KMS-11 (cell line): Measurements from ENCODE around the gene GYS1.
"Not testable (repeated sequence)": the region's sequence is repeated elsewhere in the genome, so short reads cannot be mapped to it uniquely, and the experiment has no call there.

Source experiments
- H2AFZ ChIP-seq: fragments of 200-600 bp; sonication (generic); 2 replicates; pipeline ENCODE4 v1.6.1; 2016; ENCODE audit warnings: antibody characterized with exemption, mixed run types, low read depth
- H3K27ac ChIP-seq: fragments of 200-600 bp; sonication (generic); 2 replicates; pipeline ENCODE4 v1.6.1; 2016; ENCODE audit warnings: mild to moderate bottlenecking, mixed run types
- H3K27me3 ChIP-seq: fragments of 200-600 bp; sonication (generic); 2 replicates; pipeline ENCODE4 v1.6.1; 2017; ENCODE audit warnings: mild to moderate bottlenecking, low read depth, mixed run types, moderate library complexity; ENCODE audit not compliant: insufficient read depth
- H3K36me3 ChIP-seq: fragments of 200-600 bp; sonication (generic); 2 replicates; pipeline ENCODE4 v1.6.1; 2017; ENCODE audit warnings: mild to moderate bottlenecking, mixed run types; ENCODE audit not compliant: insufficient read depth
- H3K4me1 ChIP-seq: fragments of 200-600 bp; sonication (generic); 2 replicates; pipeline ENCODE4 v1.6.1; 2016; ENCODE audit warnings: mild to moderate bottlenecking, low read depth, mixed run types; ENCODE audit not compliant: poor library complexity, severe bottlenecking
- H3K4me2 ChIP-seq: fragments of 200-600 bp; sonication (generic); 2 replicates; pipeline ENCODE4 v1.7.0; 2016; ENCODE audit warnings: mild to moderate bottlenecking, mixed run types
- H3K4me3 ChIP-seq: fragments of 200-600 bp; sonication (generic); IDR thresholded peaks from 2 replicates; pipeline ENCODE4 v1.6.1; 2017; ENCODE audit warnings: low read depth, low read length, mixed read lengths; ENCODE audit not compliant: insufficient read depth
- H3K79me2 ChIP-seq: fragments of 200-600 bp; sonication (generic); 2 replicates; pipeline ENCODE4 v1.6.1; 2016; ENCODE audit warnings: low read depth, mixed run types; ENCODE audit not compliant: insufficient read depth
- H3K9ac ChIP-seq: fragments of 200-600 bp; sonication (generic); 2 replicates; pipeline ENCODE4 v1.6.1; 2016; ENCODE audit warnings: mild to moderate bottlenecking, mixed run types
- H4K20me1 ChIP-seq: fragments of 200-600 bp; sonication (generic); 2 replicates; pipeline ENCODE4 v1.6.1; 2016; ENCODE audit warnings: mild to moderate bottlenecking, mixed run types; ENCODE audit not compliant: insufficient read depth
- TF ChIP-seq, protein P1 (sequence below): fragments of 200-600 bp; sonication (generic); conservative IDR thresholded peaks from 2 replicates; pipeline ENCODE4 v1.6.1; 2017; ENCODE audit warnings: low read depth, mild to moderate bottlenecking, antibody characterized with exemption, low read length, moderate library complexity, mixed read lengths

Gene GYS1

DNA sequence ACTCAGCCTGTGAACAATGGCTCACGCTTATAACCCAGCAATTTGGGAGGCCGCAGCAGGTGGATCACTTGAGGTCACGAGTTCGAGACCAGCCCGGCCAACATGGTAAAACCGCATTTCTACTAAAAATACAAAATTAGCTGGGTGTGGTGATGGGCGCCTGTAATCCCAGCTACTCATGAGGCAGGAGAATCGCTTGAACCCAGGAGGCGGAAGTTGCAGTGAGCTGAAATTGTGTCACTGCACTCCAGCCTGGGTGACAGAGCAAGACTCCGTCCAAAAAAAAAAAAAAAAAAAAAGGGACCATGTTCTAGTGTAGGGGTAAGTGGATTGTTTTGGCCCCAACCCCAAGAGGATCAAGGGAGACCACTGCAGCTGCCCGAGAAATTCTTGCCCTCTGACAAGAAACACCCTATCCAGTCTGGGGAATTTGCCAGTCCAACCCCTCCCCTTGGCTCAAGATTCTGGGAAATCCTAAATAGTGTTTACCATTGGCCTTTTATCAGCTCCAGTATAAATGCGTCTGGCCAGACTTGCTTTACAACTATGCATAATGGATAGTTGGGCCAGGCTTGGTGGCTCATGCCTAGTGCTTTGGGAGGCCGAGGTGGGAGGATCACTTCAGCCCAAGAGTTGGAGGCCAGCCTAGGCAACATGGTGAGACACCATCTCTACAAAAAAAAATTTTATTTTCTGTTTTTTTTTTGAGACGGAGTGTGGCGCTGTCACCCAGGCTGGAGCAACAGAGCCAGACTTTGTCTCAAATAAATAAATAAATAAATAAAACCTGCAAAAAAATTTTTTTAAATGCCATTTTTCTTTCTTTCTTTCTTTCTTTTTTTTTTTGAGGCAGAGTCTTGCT is 64.7 kb downstream of the GYS1 start:
- no peak overlapping the region for H3K4me3 ChIP-seq
- no peak overlapping the region for H3K4me2 ChIP-seq
- no peak overlapping the region for H3K27ac ChIP-seq
- H3K4me1 ChIP-seq = peaks cover 4% of the 10 kb centered on the region
- no peaks in the 10 kb centered on the region for H4K20me1 ChIP-seq
- peaks cover 22% of the 10 kb centered on the region for H3K27me3 ChIP-seq
- no peak overlapping the region for H2AFZ ChIP-seq
- TF ChIP-seq, protein P1, sequence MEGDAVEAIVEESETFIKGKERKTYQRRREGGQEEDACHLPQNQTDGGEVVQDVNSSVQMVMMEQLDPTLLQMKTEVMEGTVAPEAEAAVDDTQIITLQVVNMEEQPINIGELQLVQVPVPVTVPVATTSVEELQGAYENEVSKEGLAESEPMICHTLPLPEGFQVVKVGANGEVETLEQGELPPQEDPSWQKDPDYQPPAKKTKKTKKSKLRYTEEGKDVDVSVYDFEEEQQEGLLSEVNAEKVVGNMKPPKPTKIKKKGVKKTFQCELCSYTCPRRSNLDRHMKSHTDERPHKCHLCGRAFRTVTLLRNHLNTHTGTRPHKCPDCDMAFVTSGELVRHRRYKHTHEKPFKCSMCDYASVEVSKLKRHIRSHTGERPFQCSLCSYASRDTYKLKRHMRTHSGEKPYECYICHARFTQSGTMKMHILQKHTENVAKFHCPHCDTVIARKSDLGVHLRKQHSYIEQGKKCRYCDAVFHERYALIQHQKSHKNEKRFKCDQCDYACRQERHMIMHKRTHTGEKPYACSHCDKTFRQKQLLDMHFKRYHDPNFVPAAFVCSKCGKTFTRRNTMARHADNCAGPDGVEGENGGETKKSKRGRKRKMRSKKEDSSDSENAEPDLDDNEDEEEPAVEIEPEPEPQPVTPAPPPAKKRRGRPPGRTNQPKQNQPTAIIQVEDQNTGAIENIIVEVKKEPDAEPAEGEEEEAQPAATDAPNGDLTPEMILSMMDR = no peak
- no peaks in the 10 kb centered on the region for H3K36me3 ChIP-seq
- H3K9ac ChIP-seq = no peak overlapping the region
- no peaks in the 10 kb centered on the region for H3K79me2 ChIP-seq

- H3K27ac ChIP-seq, H3K9ac ChIP-seq, H2AFZ ChIP-seq, H3K4me2 ChIP-seq, H3K79me2 ChIP-seq, H3K36me3 ChIP-seq, H3K4me1 ChIP-seq, H3K4me3 ChIP-seq, H4K20me1 ChIP-seq: not testable (repeated sequence)
- peaks cover 16% of the 10 kb centered on the region for H3K27me3 ChIP-seq
Measured at GRCh38 chr19:48927692-48928091, 65.4 kb downstream of the GYS1 start.

GRCh38 chr19:48926909-48927308 is 66.2 kb downstream of the GYS1 start:
- Histone ChIP-seq H3K27me3 (peaks cover 8% of the 10 kb centered on the region), H3K4me2 (no peak overlapping the region), H3K4me1 (no peaks in the 10 kb centered on the region), H3K79me2 (no peaks in the 10 kb centered on the region), H3K9ac (no peak overlapping the region), H3K4me3 (no peak overlapping the region), H3K36me3 (no peaks in the 10 kb centered on the region), H2AFZ (no peak overlapping the region), H3K27ac (no peak overlapping the region), H4K20me1 (no peaks in the 10 kb centered on the region)
- TF ChIP-seq, protein P1 = no peak

DNA sequence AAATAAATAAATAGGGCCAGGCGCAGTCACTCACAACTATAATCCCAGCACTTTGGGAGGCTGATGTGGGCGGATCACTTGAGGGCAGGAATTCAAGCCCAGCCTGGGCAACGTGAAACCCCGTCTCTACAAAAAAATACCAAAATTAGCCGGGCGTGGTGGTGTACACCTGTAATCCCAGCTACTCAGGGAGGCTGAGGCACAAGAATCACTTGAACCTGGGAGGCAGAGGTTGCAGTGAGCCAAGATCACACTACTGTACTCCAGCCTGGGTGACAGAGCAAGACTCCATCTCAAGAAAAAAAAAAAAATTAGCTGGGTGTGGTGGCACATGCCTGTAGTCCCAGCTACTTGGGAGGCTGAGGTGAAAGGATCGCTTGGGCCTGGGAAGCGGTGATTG is 67.2 kb downstream of the GYS1 start:
- not testable (repeated sequence) for H4K20me1 ChIP-seq, H3K36me3 ChIP-seq, H3K4me2 ChIP-seq, H3K27ac ChIP-seq, H3K9ac ChIP-seq, H3K4me1 ChIP-seq, H3K79me2 ChIP-seq, H2AFZ ChIP-seq, H3K4me3 ChIP-seq, H3K27me3 ChIP-seq

GRCh38 chr19:48925240-48925843 is 67.8 kb downstream of the GYS1 start:
- H3K36me3 ChIP-seq = no peaks in the 10 kb centered on the region
- H3K27me3 ChIP-seq = no peaks in the 10 kb centered on the region
- no peak overlapping the region for H3K4me2 ChIP-seq
- no peaks in the 10 kb centered on the region for H4K20me1 ChIP-seq
- no peak overlapping the region for H3K4me3 ChIP-seq
- H3K27ac ChIP-seq = no peak overlapping the region
- H3K4me1 ChIP-seq = no peaks in the 10 kb centered on the region
- no peak overlapping the region for H3K9ac ChIP-seq
- H2AFZ ChIP-seq = no peak overlapping the region
- TF ChIP-seq, protein P1 = no peak
- H3K79me2 ChIP-seq = no peaks in the 10 kb centered on the region
